Thyroid gland (tissue), 4 donors: ENCODE data around the gene ARSA.

ENCODE experiments used
- POLR2A ChIP-seq, 2 donors: fragments of 450-650 bp; IDR thresholded peaks; one replicate each; pipeline ENCODE4 v1.6.1; 2017; ENCODE audit warnings: antibody characterized with exemption in 2 of 2, mild to moderate bottlenecking in 2 of 2, moderate library complexity in 1 of 2
- TF ChIP-seq, protein P1 (sequence below), 6 experiments: fragments of 200-600 bp in 3 of 6; fragments of 450-650 bp in 3 of 6; sonication (generic) in 3 of 6; IDR thresholded peaks; one replicate each; pipeline ENCODE4 v1.5.1; 2016 to 2019; ENCODE audit warnings: antibody characterized with exemption in 6 of 6, mild to moderate bottlenecking in 2 of 6, inconsistent platforms in 1 of 6, moderate library complexity in 1 of 6

DNA sequence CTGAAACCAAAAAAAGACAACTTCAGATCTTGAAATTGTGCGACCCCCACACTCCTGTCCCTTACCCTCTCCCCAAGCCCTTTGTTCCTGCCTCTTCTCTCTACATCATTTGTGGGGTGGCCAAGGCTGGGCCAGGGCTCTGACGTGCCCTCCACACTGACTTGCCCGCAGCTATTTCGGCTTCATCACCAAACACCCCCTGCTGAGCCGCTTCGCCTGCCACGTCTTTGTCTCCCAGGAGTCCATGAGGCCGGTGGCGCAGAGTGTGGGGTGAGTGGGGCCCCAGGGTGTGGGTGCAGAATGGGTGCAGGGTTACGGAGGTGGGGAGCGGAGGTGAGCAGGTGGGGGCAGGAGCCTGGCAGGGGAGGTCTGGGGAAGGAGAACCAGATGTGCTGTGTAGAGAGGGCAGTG, 17.9 kb downstream of the ARSA start:
- TF ChIP-seq POLR2A (IDR thresholded peaks at IDR 0.05), result no peak
- TF ChIP-seq, protein P1, sequence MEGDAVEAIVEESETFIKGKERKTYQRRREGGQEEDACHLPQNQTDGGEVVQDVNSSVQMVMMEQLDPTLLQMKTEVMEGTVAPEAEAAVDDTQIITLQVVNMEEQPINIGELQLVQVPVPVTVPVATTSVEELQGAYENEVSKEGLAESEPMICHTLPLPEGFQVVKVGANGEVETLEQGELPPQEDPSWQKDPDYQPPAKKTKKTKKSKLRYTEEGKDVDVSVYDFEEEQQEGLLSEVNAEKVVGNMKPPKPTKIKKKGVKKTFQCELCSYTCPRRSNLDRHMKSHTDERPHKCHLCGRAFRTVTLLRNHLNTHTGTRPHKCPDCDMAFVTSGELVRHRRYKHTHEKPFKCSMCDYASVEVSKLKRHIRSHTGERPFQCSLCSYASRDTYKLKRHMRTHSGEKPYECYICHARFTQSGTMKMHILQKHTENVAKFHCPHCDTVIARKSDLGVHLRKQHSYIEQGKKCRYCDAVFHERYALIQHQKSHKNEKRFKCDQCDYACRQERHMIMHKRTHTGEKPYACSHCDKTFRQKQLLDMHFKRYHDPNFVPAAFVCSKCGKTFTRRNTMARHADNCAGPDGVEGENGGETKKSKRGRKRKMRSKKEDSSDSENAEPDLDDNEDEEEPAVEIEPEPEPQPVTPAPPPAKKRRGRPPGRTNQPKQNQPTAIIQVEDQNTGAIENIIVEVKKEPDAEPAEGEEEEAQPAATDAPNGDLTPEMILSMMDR (IDR thresholded peaks at IDR 0.05), result no peak
